GM12891 (cell line): Measurements from ENCODE around the gene ADCY1.

Experiments
- DNase-seq: peaks from one replicate; pipeline ENCODE4 v3.0.0; 2011; ENCODE audit warnings: low spot score; ENCODE audit not compliant: insufficient read length
- FAIRE-seq: peaks from 2 replicates; lab custom pipeline; 2011; peaks lifted over from hg19 to GRCh38; lab: Jason Lieb, UNC
- PAX5 ChIP-seq: IDR thresholded peaks from 2 replicates; pipeline ENCODE4 v1.6.1; 2011; ENCODE audit warnings: low read length, moderate library complexity, mild to moderate bottlenecking; ENCODE audit not compliant: insufficient read depth, severe bottlenecking
- POLR2A ChIP-seq: IDR thresholded peaks from 2 replicates; pipeline ENCODE4 v1.6.1; 2011; ENCODE audit warnings: low read depth, low read length, control low read depth
- POLR2AphosphoS5 ChIP-seq: IDR thresholded peaks from 2 replicates; pipeline ENCODE4 v1.6.1; 2011; ENCODE audit warnings: low read depth, low read length, control low read depth
- POU2F2 ChIP-seq: IDR thresholded peaks from 2 replicates; pipeline ENCODE4 v1.6.1; 2011; ENCODE audit warnings: low read depth, mild to moderate bottlenecking, control low read depth, low read length, moderate library complexity
- SPI1 ChIP-seq: IDR thresholded peaks from 2 replicates; pipeline ENCODE4 v1.6.1; 2011; ENCODE audit warnings: low read depth, low read length, control low read depth
- TAF1 ChIP-seq: IDR thresholded peaks from 2 replicates; pipeline ENCODE4 v1.6.1; 2011; ENCODE audit warnings: low read depth, low read length, control low read depth

Gene ADCY1

DNA sequence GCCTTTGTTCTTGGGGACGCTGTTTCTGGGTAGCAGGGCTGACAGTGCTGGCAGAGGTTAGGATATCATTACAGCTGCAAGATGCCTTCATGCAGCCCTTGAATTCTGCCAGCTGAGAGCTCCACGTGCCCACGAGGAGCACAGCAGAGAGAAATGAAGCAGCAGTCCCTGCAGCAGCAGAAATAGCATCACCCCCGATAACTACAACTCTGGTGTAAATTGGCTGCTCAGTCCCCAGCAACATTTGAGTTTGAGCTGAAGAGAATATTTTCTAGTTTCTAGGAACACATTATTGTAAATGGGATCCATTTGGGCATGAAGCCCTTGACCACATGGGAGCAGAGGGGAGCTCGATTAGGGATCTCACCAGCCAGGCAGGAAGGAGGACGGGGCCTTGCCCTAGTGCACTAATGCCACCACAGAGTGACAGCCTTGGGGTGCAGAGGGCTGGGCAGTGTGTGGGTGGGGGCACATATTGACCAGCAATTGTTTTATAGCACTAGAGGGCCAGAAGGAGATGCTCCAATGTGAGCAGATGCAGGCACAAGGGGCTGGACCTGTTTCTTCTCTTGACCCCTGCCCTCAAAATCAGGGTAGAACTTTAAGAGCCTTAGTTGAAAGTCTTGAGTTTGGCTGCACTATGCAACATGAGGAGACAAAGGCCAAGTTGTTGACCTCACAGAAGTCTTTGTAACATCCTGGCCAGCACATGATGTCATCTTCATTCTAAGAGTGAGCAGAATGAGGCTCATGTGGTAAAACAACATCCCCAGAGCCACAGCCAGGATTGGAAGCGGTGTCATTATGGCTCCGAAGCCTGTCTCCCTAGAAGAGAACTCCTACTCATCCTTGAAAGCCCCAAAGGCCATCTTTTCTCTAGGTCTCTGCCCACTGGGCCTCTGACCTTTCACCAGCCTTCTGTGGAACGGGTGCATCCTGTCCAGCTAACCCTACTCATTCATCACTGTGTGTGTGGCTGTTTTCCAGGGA lies 52.6 kb downstream of the ADCY1 start:
- DNase-seq (no peak), FAIRE-seq (no peak)
- TF ChIP-seq TAF1 (no peak), PAX5 (no peak)

GRCh38 chr7:45627691-45628456 lies 53.7 kb downstream of the ADCY1 start:
- FAIRE-seq (no peak), DNase-seq (no peak)
- TF ChIP-seq SPI1 (no peak), TAF1 (no peak), POLR2A (no peak), POU2F2 (no peak), POLR2AphosphoS5 (no peak), PAX5 (no peak)

- FAIRE-seq (no peak), DNase-seq (no peak)
- TF ChIP-seq TAF1 (no peak), SPI1 (no peak), POU2F2 (no peak)
These were observed 57.4 kb downstream of the ADCY1 start for GRCh38 chr7:45631569-45631968.

DNA sequence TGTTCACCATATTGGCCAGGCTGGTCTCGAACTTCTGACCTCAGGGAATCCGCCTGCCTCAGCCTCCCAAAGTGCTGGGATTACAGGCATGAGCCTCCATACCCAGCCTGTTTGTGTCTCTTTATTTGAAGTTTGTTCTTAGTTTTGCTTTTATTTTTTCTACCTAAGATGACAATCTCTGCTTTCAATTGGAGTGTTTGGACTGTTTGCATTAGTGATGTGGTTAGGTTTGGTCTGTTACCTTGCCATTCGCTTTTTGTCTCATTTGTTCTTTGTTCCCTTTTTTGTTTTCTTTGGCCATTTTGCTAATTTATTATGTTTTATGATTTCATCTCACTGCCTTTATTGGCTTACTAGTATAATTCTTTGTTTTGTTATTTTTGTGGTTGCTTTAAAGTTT lies 62.6 kb downstream of the ADCY1 start:
- DNase-seq, result no peak
- no peak for FAIRE-seq

GRCh38 chr7:45638916-45639315 lies 64.7 kb downstream of the ADCY1 start:
- TF ChIP-seq POLR2A, result no peak
- no peak for TF ChIP-seq SPI1
- no peak for DNase-seq
- FAIRE-seq, result no peak

More for the DNA sequence above, 62.6 kb downstream of the ADCY1 start:
- TF ChIP-seq POU2F2, result no peak
- no peak for TF ChIP-seq POLR2A
- TF ChIP-seq SPI1, result no peak
- no peak for TF ChIP-seq PAX5
- no peak for TF ChIP-seq TAF1
- no peak for TF ChIP-seq POLR2AphosphoS5

DNA sequence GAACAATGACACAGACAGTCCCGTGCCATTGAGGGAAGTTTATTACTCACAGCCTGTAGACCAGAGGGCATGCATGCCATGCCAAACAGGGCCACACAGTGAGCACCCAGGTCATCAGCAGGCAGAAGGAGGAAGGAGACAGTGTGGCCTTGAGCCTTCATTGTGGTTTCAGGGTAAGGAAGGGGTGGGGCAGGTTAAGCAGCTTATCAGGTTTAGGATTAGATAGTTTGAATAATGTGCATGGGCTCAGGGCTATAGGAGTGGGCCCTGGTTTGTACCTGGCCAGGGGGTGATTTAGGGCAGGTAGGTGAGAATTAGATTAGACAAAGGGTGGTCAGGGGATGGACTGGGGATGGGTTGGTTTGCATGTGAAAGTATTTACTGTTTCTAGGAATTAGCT lies 67.9 kb downstream of the ADCY1 start:
- FAIRE-seq (no peak), DNase-seq (no peak)
- TF ChIP-seq TAF1 (no peak), POLR2A (no peak), SPI1 (no peak), PAX5 (no peak), POU2F2 (no peak), POLR2AphosphoS5 (no peak)

- TF ChIP-seq POLR2A (no peak), POLR2AphosphoS5 (no peak), PAX5 (no peak), TAF1 (no peak), SPI1 (no peak), POU2F2 (no peak)
- DNase-seq (no peak), FAIRE-seq (no peak)
These were observed 69.5 kb downstream of the ADCY1 start for GRCh38 chr7:45643630-45644029.

- DNase-seq, result no peak
- TF ChIP-seq SPI1 (no peak), PAX5 (no peak), POLR2A (no peak), POLR2AphosphoS5 (no peak), TAF1 (no peak), POU2F2 (no peak)
- FAIRE-seq, result no peak
These were observed 70.1 kb downstream of the ADCY1 start for GRCh38 chr7:45644237-45644636.

DNA sequence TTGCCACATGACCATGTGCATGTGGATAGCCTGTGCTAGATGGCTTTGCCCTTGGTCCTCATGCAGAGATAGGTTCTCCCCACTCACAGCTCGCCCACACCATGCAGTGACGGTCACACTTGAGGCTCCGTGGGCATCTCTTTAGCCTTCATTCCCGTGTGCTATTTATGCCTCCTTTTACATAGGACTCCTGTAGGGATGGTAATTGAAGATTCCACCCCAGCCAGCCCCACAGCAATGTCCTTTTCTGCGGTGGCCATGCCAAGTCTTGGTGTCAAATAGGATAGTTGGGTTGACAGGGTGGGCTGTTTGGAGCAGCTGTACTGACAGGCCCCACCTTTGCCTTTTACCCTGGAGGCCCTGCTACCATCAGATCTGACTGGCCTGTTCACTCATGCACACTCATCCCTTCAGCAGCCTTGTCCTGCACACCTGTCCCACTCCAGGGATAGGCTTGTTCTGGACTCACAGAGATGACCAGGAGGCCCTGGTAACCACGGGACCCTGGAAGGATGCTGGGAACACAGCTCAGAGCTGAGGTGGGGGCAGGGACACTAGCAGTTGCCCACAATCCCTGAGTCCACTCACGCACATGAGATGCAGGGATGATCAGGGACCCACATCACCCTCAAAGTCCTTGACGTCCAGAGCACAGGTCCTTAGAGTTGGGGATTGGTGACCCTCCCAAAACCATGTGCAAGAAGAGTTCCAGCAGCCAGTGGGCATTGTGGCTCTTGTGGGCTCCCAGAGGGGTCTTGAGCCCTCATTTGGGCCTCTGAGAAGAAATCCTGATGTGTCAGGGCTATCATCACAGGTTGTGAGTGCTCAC lies 71.2 kb downstream of the ADCY1 start:
- DNase-seq (no peak), FAIRE-seq (no peak)
- no peak for TF ChIP-seq POLR2AphosphoS5
- no peak for TF ChIP-seq POLR2A

GRCh38 chr7:45646207-45646821 lies 72.1 kb downstream of the ADCY1 start:
- no peak for FAIRE-seq
- TF ChIP-seq TAF1 (no peak), POLR2A (no peak), SPI1 (no peak), POLR2AphosphoS5 (no peak), PAX5 (no peak), POU2F2 (no peak)
- no peak for DNase-seq
